ENCODE data around the gene TMX1. TPM values are rescaled to one million over a fixed set of nuclear protein-coding genes. Genes with fewer than 3 reads are reported as not detected.
"Not testable (repeated sequence)": the region's sequence is repeated elsewhere in the genome, so short reads cannot be mapped to it uniquely, and the experiment has no call there.

Gene TMX1
- 10 to 100 TPM; 49.5 to 51.9 (median 49.8) TPM for polyA plus RNA-seq (ENCODE audit: insufficient read length in 3 of 3)

GRCh38 chr14:51239813-51240803 is at the start of gene TMX1:
TMX1 (plus strand) TSS chr14:51240247; CDS start chr14:51240293, 46 bp downstream.
- DNase-seq (ENCODE audit: low read depth in 3 of 3, low spot score in 2 of 3): peak; percentile 96 to 98 (median 97)

GRCh38 chr14:51201890-51202289 is 38.2 kb upstream of the TMX1 start:
- no peak for DNase-seq (ENCODE audit: low read depth in 3 of 3, low spot score in 2 of 3)

GRCh38 chr14:51202914-51203665 is 37.0 kb upstream of the TMX1 start:
- no peak for DNase-seq (ENCODE audit: low read depth in 3 of 3, low spot score in 2 of 3)

- no peak for DNase-seq (ENCODE audit: low read depth in 3 of 3, low spot score in 2 of 3)
Measured at GRCh38 chr14:51203881-51204280, 36.2 kb upstream of the TMX1 start.

- DNase-seq (ENCODE audit: low read depth in 3 of 3, low spot score in 2 of 3): no peak
Measured at GRCh38 chr14:51205486-51205885, 34.6 kb upstream of the TMX1 start.

GRCh38 chr14:51206462-51206861 is 33.6 kb upstream of the TMX1 start:
- no peak for DNase-seq (ENCODE audit: low read depth in 3 of 3, low spot score in 2 of 3)

- DNase-seq (ENCODE audit: low read depth in 3 of 3, low spot score in 2 of 3): no peak
Measured at GRCh38 chr14:51207621-51208020, 32.4 kb upstream of the TMX1 start.

GRCh38 chr14:51208982-51209381 is 31.1 kb upstream of the TMX1 start:
- DNase-seq (ENCODE audit: low read depth in 3 of 3, low spot score in 2 of 3): no peak

- DNase-seq (ENCODE audit: low read depth in 3 of 3, low spot score in 2 of 3): no peak
Measured at GRCh38 chr14:51209457-51209856, 30.6 kb upstream of the TMX1 start.

GRCh38 chr14:51210594-51210993 is 29.5 kb upstream of the TMX1 start:
- DNase-seq (ENCODE audit: low read depth in 3 of 3, low spot score in 2 of 3): no peak

- DNase-seq (ENCODE audit: low read depth in 3 of 3, low spot score in 2 of 3): no peak
Measured at GRCh38 chr14:51211149-51211548, 28.9 kb upstream of the TMX1 start.

- DNase-seq (ENCODE audit: low read depth in 3 of 3, low spot score in 2 of 3): no peak
Measured at GRCh38 chr14:51216602-51217001, 23.4 kb upstream of the TMX1 start.

GRCh38 chr14:51219473-51220448 is 20.3 kb upstream of the TMX1 start:
- no peak for DNase-seq (ENCODE audit: low read depth in 3 of 3, low spot score in 2 of 3)

GRCh38 chr14:51223463-51223862 is 16.6 kb upstream of the TMX1 start:
- not testable (repeated sequence) for DNase-seq (ENCODE audit: low read depth in 3 of 3, low spot score in 2 of 3)

GRCh38 chr14:51224551-51224950 is 15.5 kb upstream of the TMX1 start:
- no peak for DNase-seq (ENCODE audit: low read depth in 3 of 3, low spot score in 2 of 3)

GRCh38 chr14:51225751-51226150 is 14.3 kb upstream of the TMX1 start:
- DNase-seq (ENCODE audit: low read depth in 3 of 3, low spot score in 2 of 3): no peak

GRCh38 chr14:51228391-51228790 is 11.7 kb upstream of the TMX1 start:
- DNase-seq (ENCODE audit: low read depth in 3 of 3, low spot score in 2 of 3): no peak

GRCh38 chr14:51228890-51229289 is 11.2 kb upstream of the TMX1 start:
- DNase-seq (ENCODE audit: low read depth in 3 of 3, low spot score in 2 of 3): no peak

- DNase-seq (ENCODE audit: low read depth in 3 of 3, low spot score in 2 of 3): no peak
Measured at GRCh38 chr14:51236314-51236713, 3.7 kb upstream of the TMX1 start.

GRCh38 chr14:51240804-51241380 is 845 bp downstream of the TMX1 start:
- no peak for DNase-seq (ENCODE audit: low read depth in 3 of 3, low spot score in 2 of 3)

All from right renal cortex interstitium (tissue), 3 donors.